Motor neuron (in vitro differentiated cells): ENCODE results near the gene PCDHB7. TPM values are rescaled to one million over a fixed set of nuclear protein-coding genes. Genes with fewer than 3 reads are reported as not detected.
"Not testable (repeated sequence)": the region's sequence is repeated elsewhere in the genome, so short reads cannot be mapped to it uniquely, and the experiment has no call there.

Source experiments
- ATAC-seq, 8 experiments: fragments of 200-7000 bp; cut with Tn5 transposase; replicated peaks in 6 of 8; 2 replicates each; pipeline ENCODE4 v1.8.0; 2021; ENCODE audit warnings: mild to moderate bottlenecking in 8 of 8, moderate library complexity in 8 of 8
- H3K27ac ChIP-seq, 2 donors: fragments of 250-450 bp; sonication (Bioruptor Pico); 2 replicates each; pipeline ENCODE4 v1.9.0; 2021; ENCODE audit warnings: antibody characterized with exemption in 2 of 2, mild to moderate bottlenecking in 2 of 2, moderate library complexity in 1 of 2
- H3K4me1 ChIP-seq, 2 donors: fragments of 250-450 bp; sonication (Bioruptor Pico); replicated peaks in 1 of 2; 2 replicates each; pipeline ENCODE4 v1.6.1; 2021; ENCODE audit warnings: antibody characterized with exemption in 2 of 2, mild to moderate bottlenecking in 2 of 2, moderate library complexity in 1 of 2
- H3K4me3 ChIP-seq, 5 donors: fragments of 250-450 bp; sonication (Bioruptor Pico); 2 replicates each; pipeline ENCODE4 v1.9.0; 2021; ENCODE audit warnings: antibody characterized with exemption in 5 of 5, mild to moderate bottlenecking in 5 of 5, moderate library complexity in 4 of 5
- WGBS, 10 experiments: fragments of 450-650 bp; shearing (Covaris generic); methylation state at CpG; one replicate each; pipeline ENCODE4 v1.0.0; 2022; 5-methylcytosine and 5-hydroxymethylcytosine counted together
- in situ Hi-C, 9 experiments: fragments of 400-800 bp; cut with MboI; loops; one replicate each; pipeline ENCODE4 v1.15.0; 2021; ENCODE audit warnings: low sequenced_read_pairs in 9 of 9, low pct_unique_long_range_greater_than_20kb in 2 of 9; ENCODE audit not compliant: unreplicated experiment in 9 of 9
- total RNA-seq, 8 experiments: library from RNA; unstranded; fragments of 300-600 nt; gene quantifications; 2 replicates each; pipeline versions ENCODE4 v1.2.3 to v1.2.4, GENCODE V29; 2022

Gene PCDHB7
- total RNA-seq, 8 experiments from 2014 or later, result 0.20 to 2.0 (median 0.50) TPM

GRCh38 chr5:141186897-141187512 is 14.6 kb downstream of the PCDHB7 start, which contains the start of gene PCDHB9:
PCDHB9 (plus strand) TSS chr5:141187161; CDS start chr5:141187319, 158 bp downstream.
- no peaks in the 10 kb centered on the region for H3K4me1 ChIP-seq
- 8 to 85% (median 33%) methylated on average over 2 to 7 of the region's 9 CpGs; no CpG with 5 or more reads in 1 of the 10 experiments for WGBS, 10 experiments
- H3K27ac ChIP-seq, result no peak within 1 kb of the TSS
- peak in 3 of 8 experiments; percentile 40 to 43 (median 42) for ATAC-seq
- peak within 1 kb of the TSS; percentile 13 to 36 (median 21) for H3K4me3 ChIP-seq
- in situ Hi-C loops, result loop anchor here in 4 of 9 experiments (25.0 kb wide), 1 partner anchor 375 kb away; no protein-coding TSS in a partner anchor

GRCh38 chr5:141188682-141189081 is 16.2 kb downstream of the PCDHB7 start:
- WGBS, 10 experiments, result 100% methylated on average over 2 of the region's 37 CpGs; no CpG with 5 or more reads in 9 of the 10 experiments
- H3K27ac ChIP-seq, H3K4me3 ChIP-seq, H3K4me1 ChIP-seq, ATAC-seq: not testable (repeated sequence)
- in situ Hi-C loops, result loop anchor here in 4 of 9 experiments (25.0 kb wide), 1 partner anchor 374 kb away; no protein-coding TSS in a partner anchor

GRCh38 chr5:141189131-141189530 is 16.7 kb downstream of the PCDHB7 start:
- in situ Hi-C loops, result loop anchor here in 4 of 9 experiments (25.0 kb wide), 1 partner anchor 373 kb away; no protein-coding TSS in a partner anchor
- not testable (repeated sequence) for H3K4me3 ChIP-seq, H3K4me1 ChIP-seq, H3K27ac ChIP-seq, ATAC-seq
- no CpG with 5 or more reads among the region's 35 CpGs for WGBS, 10 experiments

DNA sequence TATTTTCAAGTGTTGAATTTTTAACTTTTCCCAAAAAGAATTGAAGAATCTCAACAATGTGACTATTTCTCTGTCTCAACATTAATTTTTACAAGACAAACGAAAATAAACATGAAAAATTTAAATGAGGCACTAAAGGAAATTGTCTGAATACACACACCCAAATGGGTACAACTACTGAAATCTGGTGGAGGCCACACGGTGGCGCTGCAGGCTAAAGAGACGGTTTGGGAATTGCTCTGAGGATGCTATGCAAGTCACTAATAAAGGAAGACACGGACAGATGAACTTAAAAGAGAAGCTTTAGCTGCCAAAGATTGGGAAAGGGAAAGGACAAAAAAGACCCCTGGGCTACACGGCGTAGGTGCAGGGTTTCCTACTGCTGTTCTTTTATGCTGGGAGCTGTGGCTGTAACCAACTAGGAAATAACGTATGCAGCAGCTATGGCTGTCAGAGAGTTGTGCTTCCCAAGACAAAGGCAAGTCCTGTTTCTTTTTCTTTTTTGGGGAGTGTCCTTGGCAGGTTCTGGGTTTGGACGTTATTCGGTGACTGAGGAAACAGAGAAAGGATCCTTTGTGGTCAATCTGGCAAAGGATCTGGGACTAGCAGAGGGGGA is 19.8 kb downstream of the PCDHB7 start, which contains the start of gene PCDHB10:
TSS of gene PCDHB10 (plus strand) at position 244 of the 616 bp plus-strand sequence. CDS start at position 444, 200 bp downstream.
- Histone ChIP-seq H3K4me3 (peak within 1 kb of the TSS; percentile 22 to 53 (median 39)), H3K4me1 (no peaks in the 10 kb centered on the region), H3K27ac (no peak within 1 kb of the TSS)
- WGBS, 10 experiments, result 0 to 20% (median 0%) methylated on average over 4 to 8 of the region's 10 CpGs; no CpG with 5 or more reads in 1 of the 10 experiments
- ATAC-seq, result peak; percentile 28 to 80 (median 58)
- in situ Hi-C loops, result loop anchor here in 4 of 9 experiments (25.0 kb wide), 1 partner anchor 370 kb away; no protein-coding TSS in a partner anchor

- not testable (repeated sequence) for H3K4me1 ChIP-seq, H3K4me3 ChIP-seq, ATAC-seq, H3K27ac ChIP-seq
- in situ Hi-C loops, result loop anchor here in 4 of 9 experiments (25.0 kb wide), 1 partner anchor 368 kb away; no protein-coding TSS in a partner anchor
- 28% methylated on average over 5 of the region's 37 CpGs; no CpG with 5 or more reads in 9 of the 10 experiments for WGBS, 10 experiments
Measured at GRCh38 chr5:141194332-141194731, 21.9 kb downstream of the PCDHB7 start.

DNA sequence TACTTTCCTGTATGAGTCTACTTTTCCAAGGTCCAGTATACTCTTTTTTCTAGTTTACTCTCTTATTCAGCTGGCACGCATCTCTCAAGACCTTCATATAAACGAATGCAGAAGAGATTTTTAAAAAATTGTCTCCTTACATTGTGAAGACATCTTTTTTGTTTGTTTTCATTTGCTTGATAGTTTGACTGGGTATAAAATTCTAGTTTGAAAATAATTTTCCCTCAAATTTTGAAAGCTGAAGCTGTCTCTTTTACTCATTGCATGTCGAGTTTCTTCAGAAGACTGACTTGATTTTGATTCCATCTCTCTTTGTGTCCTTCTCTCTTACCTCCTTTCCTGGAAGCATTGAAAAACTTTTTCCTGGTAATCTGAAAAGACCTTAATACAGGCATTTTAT is 23.9 kb downstream of the PCDHB7 start:
- in situ Hi-C loops, result loop anchor here in 4 of 9 experiments (25.0 kb wide), 1 partner anchor 366 kb away; no protein-coding TSS in a partner anchor
- 0 to 58% (median 29%) methylated on average over 3 of the region's 3 CpGs for WGBS, 10 experiments

DNA sequence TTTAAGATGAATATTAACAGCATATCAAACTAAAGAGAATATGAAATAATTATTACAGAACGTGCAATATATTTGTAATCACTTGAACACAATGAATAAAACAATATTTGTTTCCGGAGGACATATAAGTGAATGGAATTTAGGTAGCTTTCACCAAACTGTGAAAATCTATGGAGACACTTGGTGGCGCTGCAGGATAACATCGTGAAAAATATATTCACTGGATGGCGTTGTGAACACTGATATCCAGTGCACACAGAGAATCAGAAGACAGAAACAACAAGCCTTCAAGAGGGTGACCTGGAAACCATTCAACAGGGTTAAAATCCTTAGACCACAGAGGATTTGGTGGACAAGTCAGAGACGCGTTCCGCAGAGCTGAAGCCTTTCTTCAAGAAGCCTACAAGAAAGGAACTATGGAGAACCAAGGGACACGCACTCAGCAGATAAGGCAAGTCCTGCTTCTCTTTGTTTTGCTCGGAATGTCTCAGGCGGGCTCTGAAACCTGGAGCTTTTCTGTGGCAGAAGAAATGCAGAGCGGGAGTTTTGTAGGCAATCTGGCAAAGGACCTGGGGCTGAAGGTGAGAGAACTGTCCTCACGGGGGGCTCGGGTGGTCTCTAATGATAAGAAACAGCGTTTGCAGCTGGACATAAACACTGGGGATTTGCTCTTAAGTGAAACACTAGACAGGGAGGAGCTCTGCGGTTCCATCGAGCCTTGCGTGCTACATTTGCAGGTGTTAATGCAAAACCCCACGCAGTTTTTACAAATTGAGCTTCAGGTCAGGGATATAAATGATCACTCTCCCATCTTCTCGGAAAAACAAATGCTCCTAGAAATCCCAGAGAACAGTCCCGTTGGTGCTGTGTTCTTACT is 27.2 kb downstream of the PCDHB7 start, which contains the start of gene PCDHB11:
TSS of gene PCDHB11 (plus strand) at position 269 of the 877 bp plus-strand sequence. CDS start at position 417, 148 bp downstream.
- WGBS, 10 experiments, result 10 to 73% (median 45%) methylated on average over 5 to 13 of the region's 21 CpGs
- H3K27ac ChIP-seq, result peak within 1 kb of the TSS in 1 of 2 donors; percentile 57
- in situ Hi-C loops, result loop anchor here in 7 of 9 experiments (25.0 kb wide), 1 partner anchor 363 kb away; no protein-coding TSS in a partner anchor
- H3K4me1 ChIP-seq, result no peaks in the 10 kb centered on the region
- H3K4me3 ChIP-seq, result peak within 1 kb of the TSS; percentile 1 to 36 (median 23)
- peak in 4 of 8 experiments; percentile 14 to 33 (median 26) for ATAC-seq

More for the DNA sequence above, 23.9 kb downstream of the PCDHB7 start:
- Histone ChIP-seq H3K4me1 (no peaks in the 10 kb centered on the region), H3K4me3 (no peak overlapping the region), H3K27ac (no peak overlapping the region)
- ATAC-seq, result no peak

DNA sequence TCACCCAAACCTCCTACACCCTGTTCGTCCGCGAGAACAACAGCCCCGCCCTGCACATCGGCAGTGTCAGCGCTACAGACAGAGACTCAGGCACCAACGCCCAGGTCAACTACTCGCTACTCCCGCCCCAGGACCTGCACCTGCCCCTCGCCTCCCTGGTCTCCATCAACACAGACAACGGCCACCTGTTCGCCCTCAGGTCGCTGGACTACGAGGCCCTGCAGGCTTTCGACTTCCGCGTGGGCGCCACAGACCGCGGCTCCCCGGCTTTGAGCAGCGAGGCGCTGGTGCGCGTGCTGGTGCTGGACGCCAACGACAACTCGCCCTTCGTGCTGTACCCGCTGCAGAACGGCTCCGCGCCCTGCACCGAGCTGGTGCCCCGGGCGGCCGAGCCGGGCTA is 28.7 kb downstream of the PCDHB7 start:
- in situ Hi-C loops, result loop anchor here in 3 of 9 experiments (25.0 kb wide), 1 partner anchor 361 kb away; no protein-coding TSS in a partner anchor
- H3K4me1 ChIP-seq, H3K27ac ChIP-seq, H3K4me3 ChIP-seq, ATAC-seq: not testable (repeated sequence)
- WGBS, 10 experiments, result 0 to 100% methylated on average over 1 of the region's 38 CpGs; no CpG with 5 or more reads in 8 of the 10 experiments

DNA sequence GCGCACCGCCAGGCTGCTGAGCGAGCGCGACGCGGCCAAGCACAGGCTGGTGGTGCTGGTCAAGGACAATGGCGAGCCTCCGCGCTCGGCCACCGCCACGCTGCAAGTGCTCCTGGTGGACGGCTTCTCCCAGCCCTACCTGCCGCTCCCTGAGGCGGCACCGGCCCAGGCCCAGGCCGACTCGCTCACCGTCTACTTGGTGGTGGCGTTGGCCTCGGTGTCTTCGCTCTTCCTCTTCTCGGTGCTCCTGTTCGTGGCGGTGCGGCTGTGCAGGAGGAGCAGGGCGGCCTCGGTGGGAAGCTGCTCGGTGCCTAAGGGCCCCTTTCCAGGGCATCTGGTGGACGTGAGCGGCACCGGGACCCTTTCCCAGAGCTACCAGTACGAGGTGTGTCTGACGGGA is 29.2 kb downstream of the PCDHB7 start:
- ATAC-seq, H3K4me1 ChIP-seq, H3K27ac ChIP-seq, H3K4me3 ChIP-seq: not testable (repeated sequence)
- WGBS, 10 experiments, result 0 to 76% (median 15%) methylated on average over 1 to 20 of the region's 35 CpGs; no CpG with 5 or more reads in 4 of the 10 experiments
- in situ Hi-C loops, result loop anchor here in 3 of 9 experiments (25.0 kb wide), 1 partner anchor 361 kb away; no protein-coding TSS in a partner anchor

GRCh38 chr5:141208478-141208877 is 36.0 kb downstream of the PCDHB7 start, which contains the start of gene PCDHB12:
PCDHB12 (plus strand) TSS chr5:141208719; CDS start chr5:141208908, 189 bp downstream.
- no peaks in the 10 kb centered on the region for H3K4me1 ChIP-seq
- H3K27ac ChIP-seq, result peak within 1 kb of the TSS in 1 of 2 donors; percentile 12
- WGBS, 10 experiments, result 0 to 85% (median 31%) methylated on average over 1 to 11 of the region's 11 CpGs
- peak within 1 kb of the TSS in 2 of 5 donors; percentile 32 to 36 for H3K4me3 ChIP-seq
- ATAC-seq, result peak in 1 of 8 experiments; percentile 23
- in situ Hi-C loops, result loop anchor here in 3 of 9 experiments (25.0 kb wide), 1 partner anchor 354 kb away; no protein-coding TSS in a partner anchor

DNA sequence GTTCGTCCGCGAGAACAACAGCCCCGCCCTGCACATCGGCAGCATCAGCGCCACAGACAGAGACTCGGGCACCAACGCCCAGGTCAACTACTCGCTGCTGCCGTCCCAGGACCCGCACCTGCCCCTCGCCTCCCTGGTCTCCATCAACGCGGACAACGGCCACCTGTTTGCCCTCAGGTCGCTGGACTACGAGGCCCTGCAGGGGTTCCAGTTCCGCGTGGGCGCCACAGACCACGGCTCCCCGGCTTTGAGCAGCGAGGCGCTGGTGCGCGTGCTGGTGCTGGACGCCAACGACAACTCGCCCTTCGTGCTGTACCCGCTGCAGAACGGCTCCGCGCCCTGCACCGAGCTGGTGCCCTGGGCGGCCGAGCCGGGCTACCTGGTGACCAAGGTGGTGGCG is 37.8 kb downstream of the PCDHB7 start:
- not testable (repeated sequence) for H3K27ac ChIP-seq, H3K4me1 ChIP-seq, H3K4me3 ChIP-seq, ATAC-seq
- 67 to 100% methylated on average over 3 to 5 of the region's 39 CpGs; no CpG with 5 or more reads in 8 of the 10 experiments for WGBS, 10 experiments
- in situ Hi-C loops, result loop anchor here in 3 of 9 experiments (25.0 kb wide), 1 partner anchor 352 kb away; no protein-coding TSS in a partner anchor
